ENCODE data around the gene GALNT2. TPM values are rescaled to one million over a fixed set of nuclear protein-coding genes. Genes with fewer than 3 reads are reported as not detected.
A peak's percentile ranks its signal among the peaks of the same experiment; 100 is the strongest.

GALNT2 gene
- total and polyA plus RNA-seq, 2 of the 4 experiments (the other 2 are of a cell fraction): 50.4 to 189 TPM

DNA sequence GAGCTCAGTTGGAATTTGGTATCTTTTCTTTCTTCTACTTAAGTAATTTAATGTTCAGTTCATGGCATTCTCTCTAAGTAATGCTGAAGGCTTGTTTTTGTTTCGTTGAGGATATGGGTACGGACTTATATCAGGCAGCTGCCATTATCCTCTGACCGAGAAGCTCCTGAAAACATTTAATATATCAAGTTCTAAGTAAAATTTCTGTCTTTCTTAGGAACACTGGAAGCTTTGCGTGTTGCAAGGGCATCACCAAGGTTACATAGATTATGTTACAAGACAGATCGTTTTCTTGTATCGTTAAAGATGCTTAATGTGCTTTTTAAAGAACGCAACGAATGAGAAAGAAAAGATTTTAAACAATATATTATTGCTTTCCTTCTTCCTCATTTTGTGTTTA is 1.0 kb upstream of the GALNT2 start:
- no peak overlapping the region for H3K4me3 ChIP-seq (ENCODE audit: insufficient read depth, low read depth, low read length)
- peak overlapping the region; percentile 77 for H3K4me2 ChIP-seq (ENCODE audit: low read depth, low read length)
- H3K9me1 ChIP-seq (ENCODE audit: insufficient read depth, low read length): no peaks in the 10 kb centered on the region; the same call in 1 of the 2 replicates
- DNase-seq (no peak), ATAC-seq (ENCODE audit: low read depth) (no peak)
- H4K5ac ChIP-seq (ENCODE audit: low read depth, low read length): no peak overlapping the region
- H3K14ac ChIP-seq (replicated peaks; ENCODE audit: low read depth, low read length): no peak overlapping the region
- H3K9ac ChIP-seq (ENCODE audit: low read depth, low read length): no peak overlapping the region
- 0 out of 2 replicates have a peak, but pooled peaks cover 2% of the 10 kb centered on the region for H3K4me1 ChIP-seq (ENCODE audit: control insufficient read depth, insufficient read depth, low read length)
- H3K79me1 ChIP-seq (ENCODE audit: low read depth in 1 of 2, low read length in 2 of 2): peaks cover 5 to 29% of the 10 kb centered on the region in 2 experiments; a peak in 3 of 4 replicates
- intact Hi-C loops (cut with micrococcal nuclease): loop anchor here (5.0 kb wide), 2 partner anchors 186 to 404 kb away; no protein-coding TSS in a partner anchor
- no peak overlapping the region for H2BK5ac ChIP-seq (ENCODE audit: low read depth, low read length, poor library complexity, severe bottlenecking)
- no peaks in the 10 kb centered on the region for H3K36me3 ChIP-seq (ENCODE audit: control insufficient read depth, insufficient read depth, low read length)
- POLR2A ChIA-PET (ENCODE audit: unreplicated experiment): no interaction called here
- H3K56ac ChIP-seq (ENCODE audit: extremely low read depth, insufficient read depth, low read length): no peak overlapping the region
- no peak overlapping the region for H2BK20ac ChIP-seq (ENCODE audit: low read depth, low read length)
- no CpG with 5 or more reads among the region's 8 CpGs for WGBS, 2 experiments (ENCODE audit: extremely low coverage in 2 of 2, insufficient read length in 1 of 2)
- H2AK9ac ChIP-seq (replicated peaks; ENCODE audit: low read depth, low read length, poor library complexity): no peak overlapping the region
- no peak overlapping the region for H3K4ac ChIP-seq (ENCODE audit: low read depth, low read length)
- H4K91ac ChIP-seq (ENCODE audit: insufficient read depth, low read depth, low read length): no peak overlapping the region
- no TSS peak for BruUV-seq (replicated peaks)
- no peak overlapping the region for H2AFZ ChIP-seq (replicated peaks; ENCODE audit: low read length, poor library complexity)
- no peak overlapping the region; the same call in 1 of the 2 replicates for H3K23ac ChIP-seq (ENCODE audit: low read depth, low read length)
- TF ChIP-seq CHD1 (IDR thresholded peaks at IDR 0.05; ENCODE audit: low read depth, low read length): no peak
- TF ChIP-seq FOS (IDR thresholded peaks at IDR 0.05; ENCODE audit: low read depth, low read length): no peak
- no peak for TF ChIP-seq RFX5 (IDR thresholded peaks at IDR 0.05; ENCODE audit: low read depth, low read length)
- no peak for TF ChIP-seq MXI1 (IDR thresholded peaks at IDR 0.05; ENCODE audit: borderline replicate concordance, low read depth, low read length)
- TF ChIP-seq, protein P1, sequence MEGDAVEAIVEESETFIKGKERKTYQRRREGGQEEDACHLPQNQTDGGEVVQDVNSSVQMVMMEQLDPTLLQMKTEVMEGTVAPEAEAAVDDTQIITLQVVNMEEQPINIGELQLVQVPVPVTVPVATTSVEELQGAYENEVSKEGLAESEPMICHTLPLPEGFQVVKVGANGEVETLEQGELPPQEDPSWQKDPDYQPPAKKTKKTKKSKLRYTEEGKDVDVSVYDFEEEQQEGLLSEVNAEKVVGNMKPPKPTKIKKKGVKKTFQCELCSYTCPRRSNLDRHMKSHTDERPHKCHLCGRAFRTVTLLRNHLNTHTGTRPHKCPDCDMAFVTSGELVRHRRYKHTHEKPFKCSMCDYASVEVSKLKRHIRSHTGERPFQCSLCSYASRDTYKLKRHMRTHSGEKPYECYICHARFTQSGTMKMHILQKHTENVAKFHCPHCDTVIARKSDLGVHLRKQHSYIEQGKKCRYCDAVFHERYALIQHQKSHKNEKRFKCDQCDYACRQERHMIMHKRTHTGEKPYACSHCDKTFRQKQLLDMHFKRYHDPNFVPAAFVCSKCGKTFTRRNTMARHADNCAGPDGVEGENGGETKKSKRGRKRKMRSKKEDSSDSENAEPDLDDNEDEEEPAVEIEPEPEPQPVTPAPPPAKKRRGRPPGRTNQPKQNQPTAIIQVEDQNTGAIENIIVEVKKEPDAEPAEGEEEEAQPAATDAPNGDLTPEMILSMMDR (conservative IDR thresholded peaks at IDR 0.05; ENCODE audit: low read depth, low read length): no peak
- no peak for TF ChIP-seq RAD21 (IDR thresholded peaks at IDR 0.05; ENCODE audit: low read length)
- TF ChIP-seq RCOR1 (IDR thresholded peaks at IDR 0.05; ENCODE audit: insufficient replicate concordance, low read length): no peak
- no peak for TF ChIP-seq SMC3 (IDR thresholded peaks at IDR 0.05; ENCODE audit: low read depth, low read length)
- CTCF ChIA-PET: no interaction called here
- H4K8ac ChIP-seq (ENCODE audit: low read depth in 2 of 2, low read length in 2 of 2): peak overlapping the region in 1 of 2 experiments; percentile 92; a peak in 1 of 4 replicates
- H3K27ac ChIP-seq (ENCODE audit: insufficient read depth, low read length): no peak overlapping the region
- no peak overlapping the region for H2BK15ac ChIP-seq (ENCODE audit: low read depth, low read length)
- H4K20me1 ChIP-seq (ENCODE audit: insufficient read depth, low read length): peaks cover 32% of the 10 kb centered on the region
- no peak overlapping the region for H2BK120ac ChIP-seq (ENCODE audit: low read depth, low read length)
- no peaks in the 10 kb centered on the region for H3K9me3 ChIP-seq (ENCODE audit: control insufficient read depth, insufficient read depth, low read length)
- H2AK5ac ChIP-seq (ENCODE audit: low read depth, low read length): no peak overlapping the region
- no peaks in the 10 kb centered on the region for H3K27me3 ChIP-seq (ENCODE audit: control insufficient read depth, insufficient read depth, low read length)
- in situ Hi-C loops (cut with MboI; ENCODE audit: low sequenced_read_pairs): no loop called here
- H3K18ac ChIP-seq (ENCODE audit: low read depth, low read length): no peak overlapping the region
- dilution Hi-C loops (cut with HindIII; ENCODE audit: low sequenced_read_pairs, unreplicated experiment): no loop called here

Measured in IMR-90 (cell line).